Ascending aorta (tissue), 2 donors: ENCODE results near the gene BTN3A1. TPM values are rescaled to one million over a fixed set of nuclear protein-coding genes. Genes with fewer than 3 reads are reported as not detected.
"Not testable (repeated sequence)": the region's sequence is repeated elsewhere in the genome, so short reads cannot be mapped to it uniquely, and the experiment has no call there.

Experiments used
- DNase-seq, 2 donors: peaks; one replicate each; pipeline ENCODE4 v3.0.0-alpha.2; 2019; ENCODE audit warnings: low spot score in 2 of 2
- H3K27ac ChIP-seq, 2 donors: fragments of 200-600 bp; sonication (generic); one replicate each; pipeline ENCODE4 v1.5.1; 2016 to 2017; ENCODE audit warnings: mild to moderate bottlenecking in 1 of 2
- H3K27me3 ChIP-seq: fragments of 200-600 bp; sonication (generic); one replicate; pipeline ENCODE4 v1.5.1; 2017
- H3K36me3 ChIP-seq, 2 donors: fragments of 200-600 bp; sonication (generic); one replicate each; pipeline ENCODE4 v1.5.1; 2016
- H3K4me1 ChIP-seq, 2 donors: fragments of 200-600 bp; sonication (generic); one replicate each; pipeline ENCODE4 v1.5.1; 2016 to 2017; ENCODE audit warnings: mild to moderate bottlenecking in 1 of 2
- H3K4me3 ChIP-seq, 2 donors: fragments of 200-600 bp; sonication (generic); one replicate each; pipeline ENCODE4 v1.5.1; 2016 to 2017; ENCODE audit warnings: mild to moderate bottlenecking in 1 of 2
- H3K9me3 ChIP-seq, 2 donors: fragments of 200-600 bp; sonication (generic); one replicate each; pipeline ENCODE4 v1.5.1; 2016
- intact Hi-C: fragments of 100-400 bp; cut with DNase I; formaldehyde crosslinking; loops from one replicate; pipeline ENCODE4 v1.15.1; 2023
- total RNA-seq: library from RNA; depleted of rRNA; stranded (reverse); fragments of >200 nt; gene quantifications from one replicate; pipeline ENCODE4 v1.1.0, GENCODE V29; 2016
- TF ChIP-seq, protein P1 (sequence below), 3 experiments: fragments of 200-600 bp in 2 of 3; fragments of 450-650 bp in 1 of 3; sonication (generic) in 2 of 3; IDR thresholded peaks; one replicate each; pipeline ENCODE4 v1.5.1; 2016 to 2019; ENCODE audit warnings: antibody characterized with exemption in 3 of 3, mild to moderate bottlenecking in 1 of 3, moderate library complexity in 1 of 3

BTN3A1 gene
- total RNA-seq, 1 donor from 2014 or later = 7.7 TPM

DNA sequence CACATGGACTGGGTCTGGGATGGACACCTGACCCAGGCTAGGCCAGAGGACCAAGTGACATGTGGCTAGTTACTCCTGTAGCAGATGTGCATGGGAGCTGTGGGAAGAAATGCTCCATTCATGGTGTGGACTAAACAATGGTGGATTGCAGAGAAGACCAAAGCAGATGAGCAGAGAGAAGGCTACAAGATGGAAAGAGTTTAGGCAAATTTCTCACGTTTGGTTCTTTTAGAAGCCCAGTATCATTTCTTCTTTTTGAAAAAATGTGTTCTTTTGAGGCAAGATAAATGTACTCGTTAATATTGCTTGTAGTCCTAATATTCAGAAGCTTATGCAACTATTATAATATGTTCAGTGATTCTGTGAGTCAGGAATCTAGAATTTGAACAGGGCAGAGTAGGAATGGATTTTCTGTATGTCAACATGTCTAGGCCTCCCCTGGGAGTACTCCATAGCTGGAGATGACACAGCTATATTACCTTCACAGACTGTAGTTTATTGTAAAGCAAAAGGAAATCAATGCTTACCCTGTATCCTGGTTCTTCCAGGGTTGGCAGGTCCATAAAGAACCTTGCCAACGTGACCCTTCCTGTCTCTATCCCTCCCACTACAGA, 53.4 kb downstream of the BTN3A1 start:
- Histone ChIP-seq H3K27me3 (no peaks in the 10 kb centered on the region), H3K9me3 (no peaks in the 10 kb centered on the region), H3K36me3 (peaks cover 0 to 8% of the 10 kb centered on the region in 2 donors), H3K4me3 (no peak overlapping the region), H3K27ac (no peak overlapping the region), H3K4me1 (peaks cover 7 to 23% of the 10 kb centered on the region in 2 donors)
- intact Hi-C loops = no loop called here
- TF ChIP-seq, protein P1, sequence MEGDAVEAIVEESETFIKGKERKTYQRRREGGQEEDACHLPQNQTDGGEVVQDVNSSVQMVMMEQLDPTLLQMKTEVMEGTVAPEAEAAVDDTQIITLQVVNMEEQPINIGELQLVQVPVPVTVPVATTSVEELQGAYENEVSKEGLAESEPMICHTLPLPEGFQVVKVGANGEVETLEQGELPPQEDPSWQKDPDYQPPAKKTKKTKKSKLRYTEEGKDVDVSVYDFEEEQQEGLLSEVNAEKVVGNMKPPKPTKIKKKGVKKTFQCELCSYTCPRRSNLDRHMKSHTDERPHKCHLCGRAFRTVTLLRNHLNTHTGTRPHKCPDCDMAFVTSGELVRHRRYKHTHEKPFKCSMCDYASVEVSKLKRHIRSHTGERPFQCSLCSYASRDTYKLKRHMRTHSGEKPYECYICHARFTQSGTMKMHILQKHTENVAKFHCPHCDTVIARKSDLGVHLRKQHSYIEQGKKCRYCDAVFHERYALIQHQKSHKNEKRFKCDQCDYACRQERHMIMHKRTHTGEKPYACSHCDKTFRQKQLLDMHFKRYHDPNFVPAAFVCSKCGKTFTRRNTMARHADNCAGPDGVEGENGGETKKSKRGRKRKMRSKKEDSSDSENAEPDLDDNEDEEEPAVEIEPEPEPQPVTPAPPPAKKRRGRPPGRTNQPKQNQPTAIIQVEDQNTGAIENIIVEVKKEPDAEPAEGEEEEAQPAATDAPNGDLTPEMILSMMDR (IDR thresholded peaks at IDR 0.05) = no peak
- DNase-seq = no peak

DNA sequence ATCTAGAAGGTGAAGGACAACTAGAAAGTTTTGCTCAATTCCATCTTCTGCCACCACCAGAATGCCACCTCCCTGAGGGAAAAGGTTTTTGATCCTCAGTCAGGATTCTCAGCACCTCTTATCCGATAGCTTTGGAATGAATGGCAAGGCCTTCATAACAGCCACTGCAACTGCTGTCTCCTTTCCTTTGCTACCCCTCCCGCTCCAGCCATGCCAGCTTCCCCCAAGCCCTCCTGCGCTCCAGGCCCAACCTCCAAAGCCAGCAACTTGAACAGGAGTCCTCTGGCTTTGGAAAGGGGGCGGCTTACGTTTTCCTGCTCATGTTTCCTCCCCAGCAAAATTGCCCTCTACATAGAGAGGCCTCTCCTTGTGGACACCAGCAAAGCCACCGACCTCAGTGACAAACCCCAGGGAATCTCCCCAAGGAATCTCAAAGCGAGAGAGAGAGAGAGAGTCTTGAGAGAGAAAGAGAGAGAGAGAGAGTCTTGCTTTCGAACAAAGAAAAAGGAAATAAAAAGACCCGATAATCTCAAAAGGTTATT, 55.3 kb downstream of the BTN3A1 start:
- TF ChIP-seq, protein P1 (IDR thresholded peaks at IDR 0.05) = no peak
- no peaks in the 10 kb centered on the region for H3K27me3 ChIP-seq
- H3K4me3 ChIP-seq = peak overlapping the region; percentile 20 to 91
- peaks cover 14 to 37% of the 10 kb centered on the region in 2 donors for H3K4me1 ChIP-seq
- peak in 1 of 2 donors; percentile 81 for DNase-seq
- intact Hi-C loops = loop anchor here (1.0 to 2.0 kb wide), 5 partner anchors 17 to 92 kb away; partner anchors contain the start of genes BTN3A1, BTN3A2 and BTN3A3
- H3K36me3 ChIP-seq = peaks cover 7 to 8% of the 10 kb centered on the region in 2 donors
- H3K27ac ChIP-seq = peak overlapping the region; percentile 82 to 96
- H3K9me3 ChIP-seq = no peaks in the 10 kb centered on the region

DNA sequence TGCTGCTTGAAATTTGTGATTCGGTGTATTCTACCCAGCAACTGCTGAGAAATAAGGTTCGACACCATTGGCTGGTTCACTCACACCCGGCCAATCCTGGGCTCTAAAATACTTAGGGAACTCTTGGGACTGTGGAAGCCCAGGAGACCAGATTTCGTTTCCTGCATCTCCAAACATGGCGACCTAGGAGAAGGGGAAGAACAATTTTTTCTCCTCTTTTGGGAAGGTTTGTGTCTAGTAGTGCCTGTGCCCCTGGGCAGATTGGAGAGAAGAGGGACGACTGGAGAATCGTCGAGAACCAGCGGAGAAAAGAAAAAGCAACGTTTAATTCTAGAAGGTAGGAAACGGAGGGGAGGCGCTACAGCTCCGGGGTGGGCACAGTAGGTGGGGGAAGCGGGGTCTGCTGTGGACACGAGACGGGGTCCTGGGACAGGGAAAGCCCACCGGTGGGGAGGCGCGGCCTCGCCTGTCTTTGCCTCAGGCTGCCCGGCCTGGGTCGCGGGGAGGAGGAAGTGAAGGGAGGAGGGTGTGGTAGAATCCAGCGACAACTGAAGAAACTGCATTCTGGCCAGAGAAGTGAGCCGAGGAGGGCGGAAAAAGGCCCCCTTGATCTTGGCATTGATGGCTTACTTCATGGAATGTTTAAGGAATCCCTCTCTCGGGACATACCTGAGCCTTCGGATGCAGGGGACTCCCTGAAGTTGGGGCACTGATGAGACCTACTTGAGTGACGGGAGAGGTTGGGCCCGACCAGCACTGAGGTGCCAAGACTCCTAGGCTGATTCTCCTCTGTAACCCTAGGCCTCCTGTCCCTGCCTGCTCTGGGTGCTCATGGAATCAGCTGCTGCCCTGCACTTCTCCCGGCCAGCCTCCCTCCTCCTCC, 56.0 kb downstream of the BTN3A1 start, which contains the start of gene BTN2A1:
Gene BTN2A1, plus strand, starts transcription at position 150 of the 883 bp plus-strand sequence. Its CDS starts 682 bp downstream, at position 832.
- Histone ChIP-seq H3K4me1 (peaks cover 14 to 37% of the 10 kb centered on the region in 2 donors), H3K27me3 (no peaks in the 10 kb centered on the region), H3K27ac (peak within 1 kb of the TSS; percentile 82 to 96), H3K4me3 (peak within 1 kb of the TSS; percentile 56 to 91), H3K9me3 (no peaks in the 10 kb centered on the region), H3K36me3 (peaks cover 12 to 14% of the 10 kb centered on the region in 2 donors)
- intact Hi-C loops = loop anchor here (1.0 to 2.0 kb wide), 5 partner anchors 16 to 93 kb away; partner anchors contain the start of genes BTN3A1, BTN3A2 and BTN3A3
- TF ChIP-seq, protein P1 (IDR thresholded peaks at IDR 0.05) = no peak
- DNase-seq = peak; percentile 53 to 92

DNA sequence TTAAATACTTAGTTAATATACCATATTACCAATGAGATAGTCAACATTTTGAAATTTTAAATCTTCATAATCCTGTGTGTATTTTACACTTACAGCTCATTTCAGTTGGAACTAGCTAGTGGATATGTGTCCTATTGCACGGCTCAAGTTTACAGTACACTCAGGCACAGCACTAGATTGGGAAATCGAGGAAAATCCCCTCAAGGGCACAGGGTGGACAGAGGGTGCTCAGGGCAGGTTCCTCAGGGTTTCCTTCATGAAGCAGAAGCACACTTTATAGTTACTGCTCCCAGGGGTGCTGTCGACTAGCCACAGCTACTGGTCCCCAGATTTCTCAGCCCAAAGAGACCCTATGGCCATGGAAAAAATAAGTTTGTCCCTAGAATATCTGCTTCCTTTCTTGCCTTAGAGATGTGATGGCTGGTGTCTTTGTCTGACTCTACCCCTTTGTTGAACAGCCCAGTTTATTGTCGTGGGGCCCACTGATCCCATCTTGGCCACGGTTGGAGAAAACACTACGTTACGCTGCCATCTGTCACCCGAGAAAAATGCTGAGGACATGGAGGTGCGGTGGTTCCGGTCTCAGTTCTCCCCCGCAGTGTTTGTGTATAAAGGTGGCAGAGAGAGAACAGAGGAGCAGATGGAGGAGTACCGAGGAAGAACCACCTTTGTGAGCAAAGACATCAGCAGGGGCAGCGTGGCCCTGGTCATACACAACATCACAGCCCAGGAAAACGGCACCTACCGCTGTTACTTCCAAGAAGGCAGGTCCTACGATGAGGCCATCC, 57.1 kb downstream of the BTN3A1 start:
- intact Hi-C loops = no loop called here
- Histone ChIP-seq H3K4me3 (peak overlapping the region; percentile 56 to 91), H3K27ac (no peak overlapping the region), H3K36me3 (peaks cover 23 to 26% of the 10 kb centered on the region in 2 donors), H3K27me3 (no peaks in the 10 kb centered on the region), H3K4me1 (peaks cover 14 to 37% of the 10 kb centered on the region in 2 donors), H3K9me3 (no peaks in the 10 kb centered on the region)
- DNase-seq = no peak
- TF ChIP-seq, protein P1 (IDR thresholded peaks at IDR 0.05) = no peak

DNA sequence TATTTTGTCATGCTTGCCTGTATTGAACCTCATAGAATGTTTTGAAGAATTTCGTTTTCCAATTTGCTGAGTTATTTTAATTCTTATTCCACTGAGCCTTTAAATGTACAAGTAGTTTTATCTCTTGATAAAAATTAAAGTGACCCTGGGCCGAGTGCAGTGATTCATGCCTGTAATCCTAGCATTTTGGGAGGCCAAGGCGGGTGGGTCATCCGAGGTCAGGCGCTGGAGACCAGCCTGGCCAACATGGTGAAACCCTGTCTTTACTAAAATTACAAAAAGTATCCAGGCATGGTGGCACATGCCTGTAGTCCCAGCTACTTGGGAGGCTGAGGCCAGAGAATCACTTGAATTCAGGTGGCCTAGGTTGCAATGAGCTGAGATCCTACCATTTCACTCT, 59.3 kb downstream of the BTN3A1 start:
- intact Hi-C loops, DNase-seq, H3K27me3 ChIP-seq, H3K27ac ChIP-seq, H3K9me3 ChIP-seq: not testable (repeated sequence)
- peaks cover 14 to 37% of the 10 kb centered on the region in 2 donors for H3K4me1 ChIP-seq
- peaks cover 45 to 47% of the 10 kb centered on the region in 2 donors for H3K36me3 ChIP-seq
- peak overlapping the region in 1 of 2 donors; percentile 91 for H3K4me3 ChIP-seq
